GM12878 (cell line): ENCODE measurements around the gene PLD3. TPM values are rescaled to one million over a fixed set of nuclear protein-coding genes. Genes with fewer than 3 reads are reported as not detected.

ENCODE experiments used
- ATF3 ChIP-seq: IDR thresholded peaks from 2 replicates; pipeline ENCODE4 v1.6.1; 2011; ENCODE audit warnings: low read depth, mild to moderate bottlenecking, low read length, moderate library complexity, borderline replicate concordance; ENCODE audit errors: extremely low read depth
- CREM ChIP-seq: IDR thresholded peaks from 2 replicates; pipeline ENCODE4 v1.6.1; 2014; ENCODE audit warnings: antibody characterized with exemption, low read depth
- CTCF ChIP-seq, 3 experiments: IDR thresholded peaks in 2 of 3; conservative IDR thresholded peaks in 1 of 3; 2 replicates each; pipeline ENCODE4 v1.5.1; 2011; ENCODE audit warnings: low read depth in 3 of 3, low read length in 3 of 3, mild to moderate bottlenecking in 3 of 3, control low read depth in 2 of 3, moderate library complexity in 2 of 3, inconsistent platforms in 1 of 3, mixed read lengths in 1 of 3; ENCODE audit not compliant: control insufficient read depth in 2 of 3, insufficient read depth in 1 of 3; ENCODE audit errors: extremely low read depth in 1 of 3
- DPF2 ChIP-seq: fragments of 450-650 bp; IDR thresholded peaks from 2 replicates; pipeline ENCODE4 v1.6.1; 2017; ENCODE audit warnings: mild to moderate bottlenecking
- EP300 ChIP-seq, 2 experiments: fragments of 150-350 bp in 1 of 2; IDR thresholded peaks; 2 replicates each; pipeline ENCODE4 v1.6.1; 2011 to 2012; ENCODE audit warnings: low read depth in 2 of 2, low read length in 2 of 2, borderline replicate concordance in 1 of 2, improper control_type of control experiment in 1 of 2, inconsistent platforms in 1 of 2; ENCODE audit not compliant: control insufficient read depth in 1 of 2
- FOXM1 ChIP-seq: IDR thresholded peaks from 2 replicates; pipeline ENCODE4 v1.6.1; 2012; ENCODE audit warnings: low read depth, mild to moderate bottlenecking, inconsistent platforms, low read length, moderate library complexity
- IRF3 ChIP-seq: fragments of 450-650 bp; IDR thresholded peaks from 2 replicates; pipeline ENCODE4 v1.6.1; 2014; ENCODE audit warnings: mild to moderate bottlenecking
- IRF4 ChIP-seq: IDR thresholded peaks from 2 replicates; pipeline ENCODE4 v1.6.1; 2011; ENCODE audit warnings: low read depth, low read length
- JUNB ChIP-seq: IDR thresholded peaks from 2 replicates; pipeline ENCODE4 v1.6.1; 2016; ENCODE audit warnings: antibody characterized with exemption, mild to moderate bottlenecking
- JUND ChIP-seq: IDR thresholded peaks from 2 replicates; pipeline ENCODE4 v1.6.1; 2012; ENCODE audit warnings: low read depth, mild to moderate bottlenecking, low read length, improper control_type of control experiment, moderate library complexity
- RAD21 ChIP-seq: IDR thresholded peaks from 2 replicates; pipeline ENCODE4 v1.6.1; 2011; ENCODE audit warnings: mild to moderate bottlenecking, low read depth, low read length, moderate library complexity; ENCODE audit not compliant: insufficient read depth
- RUNX3 ChIP-seq: IDR thresholded peaks from 2 replicates; pipeline ENCODE4 v1.6.1; 2012; ENCODE audit warnings: low read length, inconsistent platforms
- SMC3 ChIP-seq: IDR thresholded peaks from 2 replicates; pipeline ENCODE4 v1.6.1; 2011; ENCODE audit warnings: low read length, improper control_type of control experiment, borderline replicate concordance
- SREBF2 ChIP-seq: IDR thresholded peaks from 2 replicates; pipeline ENCODE4 v1.6.1; 2012; ENCODE audit warnings: mild to moderate bottlenecking, low read length
- YY1 ChIP-seq: IDR thresholded peaks from 2 replicates; pipeline ENCODE4 v1.6.1; 2011; ENCODE audit warnings: low read depth, mild to moderate bottlenecking, low read length
- ZBED1 ChIP-seq: IDR thresholded peaks from 2 replicates; pipeline ENCODE4 v1.6.1; 2016; ENCODE audit warnings: borderline replicate concordance
- ZNF274 ChIP-seq: IDR thresholded peaks from one replicate; pipeline ENCODE4 v1.8.0; 2011; ENCODE audit not compliant: insufficient read length, insufficient read depth
- ZNF622 ChIP-seq: fragments of 450-650 bp; IDR thresholded peaks from 2 replicates; pipeline ENCODE4 v1.6.1; 2017; ENCODE audit warnings: mild to moderate bottlenecking, inconsistent platforms
- polyA plus RNA-seq, 11 experiments: library from polyadenylated mRNA; depleted of rRNA in 4 of 11; unstranded in 6 of 11; stranded (reverse) in 5 of 11; fragments of >200 nt; fragmentation: Nextera tagmentation in 4 of 11; fragmentation: Illumina TruSeq in 1 of 11; extraction: Ambion mirVana in 4 of 11; extraction: Trizol in 1 of 11; gene quantifications; 1 replicate in 1 of 11; 2 replicates in 10 of 11; pipeline versions ENCODE4 v1.2.1 to v1.2.3, GENCODE V29; 2011 to 2016; ENCODE audit warnings: inconsistent platforms in 2 of 11, missing spikeins in 2 of 11, low read depth in 1 of 11
- total RNA-seq, 4 experiments: library from RNA; depleted of rRNA in 3 of 4; stranded (reverse); fragments of >200 nt in 3 of 4; fragmentation: Illumina TruSeq in 1 of 4; extraction: Trizol in 1 of 4; gene quantifications; 2 replicates each; pipeline versions ENCODE4 v1.2.1 to v1.2.3, GENCODE V29; 2013 to 2021
- TF ChIP-seq, protein P1 (sequence below): fragments of 450-650 bp; IDR thresholded peaks from 2 replicates; pipeline ENCODE4 v1.6.1; 2017; ENCODE audit warnings: mild to moderate bottlenecking, moderate library complexity
- TF ChIP-seq, protein P2 (sequence below): fragments of 450-650 bp; IDR thresholded peaks from 2 replicates; pipeline ENCODE4 v1.6.1; 2018; ENCODE audit warnings: mild to moderate bottlenecking, low read depth, moderate library complexity; ENCODE audit not compliant: partially characterized antibody

PLD3 gene
- total and polyA plus RNA-seq, 10 of the 15 experiments (the other 5 are each of a cell fraction or from before 2014, with no cell fraction given) = 1.3 to 134 (median 72.7) TPM

- TF ChIP-seq IRF3 (no peak), ZNF274 (no peak), JUND (no peak), RUNX3 (peak; percentile 15; the same call in 1 of the 2 replicates), EP300 (IDR thresholded peaks at IDR 0.05; ENCODE audit: borderline replicate concordance in 1 of 2, control insufficient read depth in 1 of 2, low read depth in 2 of 2, low read length in 2 of 2) (no peak), RAD21 (peak; percentile 95), DPF2 (no peak), ZBED1 (no peak), CTCF (IDR thresholded peaks at IDR 0.05 in 2 of 3, conservative IDR thresholded peaks at IDR 0.05 in 1 of 3; ENCODE audit: control insufficient read depth in 2 of 3, extremely low read depth in 1 of 3, insufficient read depth in 1 of 3, low read depth in 3 of 3, low read length in 3 of 3) (peak; percentile 59 to 83 (median 77); a peak in 5 of 6 replicates), ATF3 (no peak), YY1 (peak; percentile 57; the same call in 1 of the 2 replicates), IRF4 (no peak), FOXM1 (0 out of 2 replicates have a peak, but pooled peaks have one; percentile 56), SREBF2 (no peak), ZNF622 (no peak), CREM (no peak), SMC3 (peak; percentile 93), JUNB (no peak)
- TF ChIP-seq, protein P1, sequence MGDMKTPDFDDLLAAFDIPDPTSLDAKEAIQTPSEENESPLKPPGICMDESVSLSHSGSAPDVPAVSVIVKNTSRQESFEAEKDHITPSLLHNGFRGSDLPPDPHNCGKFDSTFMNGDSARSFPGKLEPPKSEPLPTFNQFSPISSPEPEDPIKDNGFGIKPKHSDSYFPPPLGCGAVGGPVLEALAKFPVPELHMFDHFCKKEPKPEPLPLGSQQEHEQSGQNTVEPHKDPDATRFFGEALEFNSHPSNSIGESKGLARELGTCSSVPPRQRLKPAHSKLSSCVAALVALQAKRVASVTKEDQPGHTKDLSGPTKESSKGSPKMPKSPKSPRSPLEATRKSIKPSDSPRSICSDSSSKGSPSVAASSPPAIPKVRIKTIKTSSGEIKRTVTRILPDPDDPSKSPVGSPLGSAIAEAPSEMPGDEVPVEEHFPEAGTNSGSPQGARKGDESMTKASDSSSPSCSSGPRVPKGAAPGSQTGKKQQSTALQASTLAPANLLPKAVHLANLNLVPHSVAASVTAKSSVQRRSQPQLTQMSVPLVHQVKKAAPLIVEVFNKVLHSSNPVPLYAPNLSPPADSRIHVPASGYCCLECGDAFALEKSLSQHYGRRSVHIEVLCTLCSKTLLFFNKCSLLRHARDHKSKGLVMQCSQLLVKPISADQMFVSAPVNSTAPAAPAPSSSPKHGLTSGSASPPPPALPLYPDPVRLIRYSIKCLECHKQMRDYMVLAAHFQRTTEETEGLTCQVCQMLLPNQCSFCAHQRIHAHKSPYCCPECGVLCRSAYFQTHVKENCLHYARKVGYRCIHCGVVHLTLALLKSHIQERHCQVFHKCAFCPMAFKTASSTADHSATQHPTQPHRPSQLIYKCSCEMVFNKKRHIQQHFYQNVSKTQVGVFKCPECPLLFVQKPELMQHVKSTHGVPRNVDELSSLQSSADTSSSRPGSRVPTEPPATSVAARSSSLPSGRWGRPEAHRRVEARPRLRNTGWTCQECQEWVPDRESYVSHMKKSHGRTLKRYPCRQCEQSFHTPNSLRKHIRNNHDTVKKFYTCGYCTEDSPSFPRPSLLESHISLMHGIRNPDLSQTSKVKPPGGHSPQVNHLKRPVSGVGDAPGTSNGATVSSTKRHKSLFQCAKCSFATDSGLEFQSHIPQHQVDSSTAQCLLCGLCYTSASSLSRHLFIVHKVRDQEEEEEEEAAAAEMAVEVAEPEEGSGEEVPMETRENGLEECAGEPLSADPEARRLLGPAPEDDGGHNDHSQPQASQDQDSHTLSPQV = no peak
- TF ChIP-seq, protein P2, sequence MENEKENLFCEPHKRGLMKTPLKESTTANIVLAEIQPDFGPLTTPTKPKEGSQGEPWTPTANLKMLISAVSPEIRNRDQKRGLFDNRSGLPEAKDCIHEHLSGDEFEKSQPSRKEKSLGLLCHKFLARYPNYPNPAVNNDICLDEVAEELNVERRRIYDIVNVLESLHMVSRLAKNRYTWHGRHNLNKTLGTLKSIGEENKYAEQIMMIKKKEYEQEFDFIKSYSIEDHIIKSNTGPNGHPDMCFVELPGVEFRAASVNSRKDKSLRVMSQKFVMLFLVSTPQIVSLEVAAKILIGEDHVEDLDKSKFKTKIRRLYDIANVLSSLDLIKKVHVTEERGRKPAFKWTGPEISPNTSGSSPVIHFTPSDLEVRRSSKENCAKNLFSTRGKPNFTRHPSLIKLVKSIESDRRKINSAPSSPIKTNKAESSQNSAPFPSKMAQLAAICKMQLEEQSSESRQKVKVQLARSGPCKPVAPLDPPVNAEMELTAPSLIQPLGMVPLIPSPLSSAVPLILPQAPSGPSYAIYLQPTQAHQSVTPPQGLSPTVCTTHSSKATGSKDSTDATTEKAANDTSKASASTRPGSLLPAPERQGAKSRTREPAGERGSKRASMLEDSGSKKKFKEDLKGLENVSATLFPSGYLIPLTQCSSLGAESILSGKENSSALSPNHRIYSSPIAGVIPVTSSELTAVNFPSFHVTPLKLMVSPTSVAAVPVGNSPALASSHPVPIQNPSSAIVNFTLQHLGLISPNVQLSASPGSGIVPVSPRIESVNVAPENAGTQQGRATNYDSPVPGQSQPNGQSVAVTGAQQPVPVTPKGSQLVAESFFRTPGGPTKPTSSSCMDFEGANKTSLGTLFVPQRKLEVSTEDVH = no peak
- TF ChIP-seq, all 136 proteins: peak for 6
Measured at GRCh38 chr19:40305403-40305802, 43.1 kb upstream of the PLD3 start (continued).
